Measurements from ENCODE around the gene RFLNA.

Gene RFLNA

GRCh38 chr12:124292385-124292784 is 2.5 kb upstream of the RFLNA start:
- DNase-seq (ENCODE audit: low read depth), result no peak
- H3K4me3 ChIP-seq (ENCODE audit: low read depth, low read length), result no peak overlapping the region
- TF ChIP-seq, protein P1, sequence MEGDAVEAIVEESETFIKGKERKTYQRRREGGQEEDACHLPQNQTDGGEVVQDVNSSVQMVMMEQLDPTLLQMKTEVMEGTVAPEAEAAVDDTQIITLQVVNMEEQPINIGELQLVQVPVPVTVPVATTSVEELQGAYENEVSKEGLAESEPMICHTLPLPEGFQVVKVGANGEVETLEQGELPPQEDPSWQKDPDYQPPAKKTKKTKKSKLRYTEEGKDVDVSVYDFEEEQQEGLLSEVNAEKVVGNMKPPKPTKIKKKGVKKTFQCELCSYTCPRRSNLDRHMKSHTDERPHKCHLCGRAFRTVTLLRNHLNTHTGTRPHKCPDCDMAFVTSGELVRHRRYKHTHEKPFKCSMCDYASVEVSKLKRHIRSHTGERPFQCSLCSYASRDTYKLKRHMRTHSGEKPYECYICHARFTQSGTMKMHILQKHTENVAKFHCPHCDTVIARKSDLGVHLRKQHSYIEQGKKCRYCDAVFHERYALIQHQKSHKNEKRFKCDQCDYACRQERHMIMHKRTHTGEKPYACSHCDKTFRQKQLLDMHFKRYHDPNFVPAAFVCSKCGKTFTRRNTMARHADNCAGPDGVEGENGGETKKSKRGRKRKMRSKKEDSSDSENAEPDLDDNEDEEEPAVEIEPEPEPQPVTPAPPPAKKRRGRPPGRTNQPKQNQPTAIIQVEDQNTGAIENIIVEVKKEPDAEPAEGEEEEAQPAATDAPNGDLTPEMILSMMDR (IDR thresholded peaks at IDR 0.05; ENCODE audit: low read depth, low read length, missing control alignments), result no peak

GRCh38 chr12:124293286-124294003 is 1.4 kb upstream of the RFLNA start:
- TF ChIP-seq, protein P1 (IDR thresholded peaks at IDR 0.05; ENCODE audit: low read depth, low read length, missing control alignments), result no peak
- H3K4me3 ChIP-seq (ENCODE audit: low read depth, low read length), result no peak overlapping the region
- no peak for DNase-seq (ENCODE audit: low read depth)

- TF ChIP-seq, protein P1 (IDR thresholded peaks at IDR 0.05; ENCODE audit: low read depth, low read length, missing control alignments), result no peak
- no peak overlapping the region for H3K4me3 ChIP-seq (ENCODE audit: low read depth, low read length)
- no peak for DNase-seq (ENCODE audit: low read depth)
These were observed 652 bp downstream of the RFLNA start for GRCh38 chr12:124295431-124296058.

DNA sequence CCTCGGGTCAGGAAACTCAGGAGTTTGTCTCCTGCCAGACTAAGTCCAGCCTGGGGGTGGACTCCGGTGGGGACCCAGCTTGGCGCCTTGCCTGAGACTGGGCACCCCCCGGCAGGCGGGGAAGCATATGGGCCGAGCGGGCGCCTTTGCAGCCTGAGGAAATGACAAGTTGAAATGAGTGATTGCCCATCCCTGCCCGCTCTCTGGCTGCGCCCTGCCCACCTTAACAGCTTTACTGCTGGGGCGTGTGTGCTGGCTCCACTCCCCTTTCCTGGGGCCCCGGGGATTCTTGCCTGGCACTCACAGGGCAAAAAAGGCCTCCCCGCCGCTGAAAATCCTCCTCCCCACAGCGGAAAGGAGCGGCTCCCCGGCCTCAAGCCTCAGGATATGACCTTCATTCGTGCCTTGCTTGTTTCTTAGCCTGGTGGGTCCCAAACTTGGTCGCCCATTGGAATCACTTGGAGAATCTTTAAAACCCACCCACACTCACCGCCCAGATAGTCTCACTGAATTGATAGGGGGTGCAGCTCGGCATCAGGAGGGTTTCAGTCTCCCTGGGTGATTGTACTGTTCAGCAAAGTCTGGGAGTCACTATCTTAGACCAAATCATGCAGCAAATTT is 1.5 kb downstream of the RFLNA start:
- TF ChIP-seq, protein P1 (IDR thresholded peaks at IDR 0.05; ENCODE audit: low read depth, low read length, missing control alignments), result no peak
- DNase-seq (ENCODE audit: low read depth), result no peak
- no peak overlapping the region for H3K4me3 ChIP-seq (ENCODE audit: low read depth, low read length)

DNA sequence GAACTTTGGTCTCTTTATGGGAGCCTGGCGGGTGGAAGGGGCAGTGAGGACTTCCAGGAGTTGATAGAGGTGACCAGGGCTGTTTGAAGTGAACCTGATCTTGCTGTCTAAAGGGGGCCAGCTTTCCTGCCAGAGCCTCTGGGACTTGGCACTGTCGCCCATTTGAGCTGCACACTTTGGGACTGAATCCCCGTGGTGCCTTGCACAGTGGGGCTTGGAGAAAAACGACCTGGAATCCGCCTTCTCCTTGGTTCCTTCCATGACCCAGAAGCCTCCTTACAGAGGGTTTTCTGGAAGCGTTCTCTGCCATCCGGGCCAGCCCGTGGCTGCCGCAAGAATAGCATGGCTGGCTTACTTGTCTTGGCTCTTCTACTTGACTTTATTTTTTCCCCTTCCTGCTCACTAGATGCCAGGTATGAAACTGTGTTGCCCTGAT is 2.0 kb downstream of the RFLNA start:
- H3K4me3 ChIP-seq (ENCODE audit: low read depth, low read length), result no peak overlapping the region
- TF ChIP-seq, protein P1 (IDR thresholded peaks at IDR 0.05; ENCODE audit: low read depth, low read length, missing control alignments), result no peak

GRCh38 chr12:124297389-124297788 is 2.5 kb downstream of the RFLNA start:
- H3K4me3 ChIP-seq (ENCODE audit: low read depth, low read length), result no peak overlapping the region
- TF ChIP-seq, protein P1 (IDR thresholded peaks at IDR 0.05; ENCODE audit: low read depth, low read length, missing control alignments), result no peak
- no peak for DNase-seq (ENCODE audit: low read depth)

More for the DNA sequence above, 2.0 kb downstream of the RFLNA start:
- DNase-seq (ENCODE audit: low read depth), result no peak

All from GM12864 (cell line).